HEK293 (cell line): ENCODE results near the gene ADD2.

Source experiments
- CTCF ChIA-PET: fragments of 350-600 bp; formaldehyde crosslinking; extraction: SDS; loops from one replicate; lab custom pipeline; 2021; ENCODE audit warnings: antibody characterized with exemption; lab: Yijun Ruan, JAX
- POLR2A ChIA-PET: fragments of 300-600 bp; formaldehyde crosslinking; extraction: SDS; loops from one replicate; lab custom pipeline; 2020; ENCODE audit warnings: antibody characterized with exemption, inconsistent platforms; lab: Yijun Ruan, JAX
- H3K27ac ChIP-seq: fragments of 200-500 bp; sonication (Bioruptor generic); 2 replicates; pipeline ENCODE4 v1.5.1; 2014; ENCODE audit warnings: low read depth, low read length, control low read depth, inconsistent platforms; ENCODE audit errors: extremely low read depth
- H3K36me3 ChIP-seq, 2 experiments: fragments of 200-500 bp in 1 of 2; sonication (Bioruptor generic) in 1 of 2; 1 replicate in 1 of 2; 2 replicates in 1 of 2; pipeline ENCODE4 v1.5.1; 2014 to 2017; ENCODE audit warnings: inconsistent platforms in 2 of 2, low read length in 2 of 2; ENCODE audit not compliant: control insufficient read depth in 2 of 2, insufficient read depth in 1 of 2
- H3K4me1 ChIP-seq: fragments of 200-500 bp; sonication (Bioruptor generic); 2 replicates; pipeline ENCODE4 v1.5.1; 2014; ENCODE audit warnings: mild to moderate bottlenecking, low read length, inconsistent platforms; ENCODE audit not compliant: control insufficient read depth, insufficient read depth
- H3K4me3 ChIP-seq: 2 replicates; pipeline ENCODE4 v1.5.1; 2011; ENCODE audit warnings: low read depth, mild to moderate bottlenecking, control low read depth, low read length, moderate library complexity
- H3K9me3 ChIP-seq: fragments of 200-500 bp; sonication (Bioruptor generic); 2 replicates; pipeline ENCODE4 v1.5.1; 2014; ENCODE audit warnings: low read depth, low read length, inconsistent platforms; ENCODE audit not compliant: control insufficient read depth, insufficient read depth
- AEBP2 ChIP-seq: fragments of 450-650 bp; formaldehyde crosslinking; IDR thresholded peaks from 2 replicates; pipeline ENCODE4 v1.5.1; 2016; ENCODE audit warnings: missing biosample characterization, missing genetic modification characterization, borderline replicate concordance
- BCL11A ChIP-seq: fragments of 450-650 bp; formaldehyde crosslinking; IDR thresholded peaks from 2 replicates; pipeline ENCODE4 v1.5.1; 2016; ENCODE audit warnings: low read depth, missing biosample characterization, missing genetic modification characterization
- KLF7 ChIP-seq: fragments of 450-650 bp; formaldehyde crosslinking; IDR thresholded peaks from 2 replicates; pipeline ENCODE4 v1.5.1; 2016; ENCODE audit warnings: missing biosample characterization, missing genetic modification characterization, borderline replicate concordance
- SP2 ChIP-seq: fragments of 450-650 bp; formaldehyde crosslinking; IDR thresholded peaks from 2 replicates; pipeline ENCODE4 v1.5.1; 2016; ENCODE audit warnings: missing biosample characterization, missing genetic modification characterization
- SP3 ChIP-seq: fragments of 450-650 bp; formaldehyde crosslinking; IDR thresholded peaks from 2 replicates; pipeline ENCODE4 v1.5.1; 2016; ENCODE audit warnings: missing biosample characterization, missing genetic modification characterization
- ZBTB10 ChIP-seq: fragments of 450-650 bp; formaldehyde crosslinking; IDR thresholded peaks from 2 replicates; pipeline ENCODE4 v1.5.1; 2016; ENCODE audit warnings: missing biosample characterization, missing genetic modification characterization
- ZNF19 ChIP-seq: fragments of 450-650 bp; formaldehyde crosslinking; IDR thresholded peaks from 2 replicates; pipeline ENCODE4; 2016; ENCODE audit warnings: missing biosample characterization, missing genetic modification characterization, low read depth
- ZNF274 ChIP-seq, 2 experiments: fragments of 200-500 bp in 1 of 2; fragments of 450-650 bp in 1 of 2; sonication (Bioruptor generic) in 1 of 2; formaldehyde crosslinking in 1 of 2; IDR thresholded peaks; 2 replicates each; pipeline versions ENCODE4 v1.5.1 to v1.6.1; 2014 to 2016; ENCODE audit warnings: borderline replicate concordance in 1 of 2, inconsistent platforms in 1 of 2, low read length in 1 of 2, missing biosample characterization in 1 of 2, missing genetic modification characterization in 1 of 2
- ZNF280C ChIP-seq: fragments of 450-650 bp; formaldehyde crosslinking; IDR thresholded peaks from 2 replicates; pipeline ENCODE4 v1.5.1; 2016; ENCODE audit warnings: missing biosample characterization, missing genetic modification characterization
- ZNF335 ChIP-seq: fragments of 450-650 bp; formaldehyde crosslinking; conservative IDR thresholded peaks from 2 replicates; pipeline ENCODE4 v1.5.1; 2016; ENCODE audit warnings: missing biosample characterization, missing genetic modification characterization
- ZNF350 ChIP-seq: fragments of 450-650 bp; formaldehyde crosslinking; IDR thresholded peaks from 2 replicates; pipeline ENCODE4 v1.5.0; 2017; ENCODE audit warnings: missing biosample characterization, mild to moderate bottlenecking, missing genetic modification characterization
- ZNF366 ChIP-seq: fragments of 450-650 bp; formaldehyde crosslinking; conservative IDR thresholded peaks from 2 replicates; pipeline ENCODE4 v1.5.1; 2016; ENCODE audit warnings: missing biosample characterization, missing genetic modification characterization
- ZNF555 ChIP-seq: fragments of 450-650 bp; formaldehyde crosslinking; conservative IDR thresholded peaks from 2 replicates; pipeline ENCODE4 v1.5.1; 2017; ENCODE audit warnings: missing biosample characterization, mild to moderate bottlenecking, missing genetic modification characterization, inconsistent platforms
- ZNF560 ChIP-seq: fragments of 450-650 bp; formaldehyde crosslinking; IDR thresholded peaks from 2 replicates; pipeline ENCODE4 v1.5.1; 2017; ENCODE audit warnings: missing biosample characterization, missing genetic modification characterization, borderline replicate concordance
- ZNF585B ChIP-seq: fragments of 450-650 bp; formaldehyde crosslinking; IDR thresholded peaks from 2 replicates; pipeline ENCODE4 v1.5.1; 2016; ENCODE audit warnings: missing biosample characterization, missing genetic modification characterization
- ZNF623 ChIP-seq: fragments of 450-650 bp; formaldehyde crosslinking; IDR thresholded peaks from 2 replicates; pipeline ENCODE4 v1.5.1; 2016; ENCODE audit warnings: missing biosample characterization, missing genetic modification characterization
- ZNF629 ChIP-seq: fragments of 450-650 bp; formaldehyde crosslinking; IDR thresholded peaks from 2 replicates; pipeline ENCODE4 v1.5.1; 2017; ENCODE audit warnings: missing biosample characterization, missing genetic modification characterization
- ZNF654 ChIP-seq: fragments of 450-650 bp; formaldehyde crosslinking; IDR thresholded peaks from 2 replicates; pipeline ENCODE4 v1.5.1; 2016; ENCODE audit warnings: low read depth, missing biosample characterization, missing genetic modification characterization
- ZNF837 ChIP-seq: fragments of 450-650 bp; formaldehyde crosslinking; IDR thresholded peaks from 2 replicates; pipeline ENCODE4 v1.5.1; 2016; ENCODE audit warnings: missing biosample characterization, missing genetic modification characterization
- TF ChIP-seq, protein P1 (sequence below): fragments of 450-650 bp; formaldehyde crosslinking; IDR thresholded peaks from 2 replicates; pipeline ENCODE4 v1.5.1; 2016; ENCODE audit warnings: missing biosample characterization, missing genetic modification characterization, borderline replicate concordance

ADD2 gene

DNA sequence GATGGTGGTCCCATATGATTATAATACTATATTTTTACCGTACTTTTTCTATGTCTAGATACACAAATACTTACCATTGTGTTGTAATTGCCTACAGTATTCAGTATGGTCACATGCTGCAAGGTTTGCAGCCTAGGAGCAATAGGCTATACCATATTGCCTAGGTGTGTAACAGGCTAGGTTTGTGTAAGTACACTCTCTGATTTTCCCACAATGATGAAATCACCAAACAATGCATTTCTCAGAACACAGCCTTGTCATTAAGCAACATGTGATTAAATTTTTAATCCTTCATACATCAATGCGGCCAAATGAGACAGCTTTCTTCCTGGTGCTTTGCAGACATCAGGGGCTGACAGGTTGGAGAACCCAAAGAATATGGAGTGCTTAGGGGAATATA lies 37.3 kb downstream of the ADD2 start:
- TF ChIP-seq ZNF366 (tag by site-specific recombination) (no peak), ZNF623 (tag by site-specific recombination) (no peak)
- no peak overlapping the region for H3K4me3 ChIP-seq
- CTCF ChIA-PET: no interaction called here
- no peaks in the 10 kb centered on the region for H3K4me1 ChIP-seq
- no peak overlapping the region for H3K27ac ChIP-seq
- POLR2A ChIA-PET: no interaction called here
- H3K36me3 ChIP-seq: no peaks in the 10 kb centered on the region
- H3K9me3 ChIP-seq: no peaks in the 10 kb centered on the region

DNA sequence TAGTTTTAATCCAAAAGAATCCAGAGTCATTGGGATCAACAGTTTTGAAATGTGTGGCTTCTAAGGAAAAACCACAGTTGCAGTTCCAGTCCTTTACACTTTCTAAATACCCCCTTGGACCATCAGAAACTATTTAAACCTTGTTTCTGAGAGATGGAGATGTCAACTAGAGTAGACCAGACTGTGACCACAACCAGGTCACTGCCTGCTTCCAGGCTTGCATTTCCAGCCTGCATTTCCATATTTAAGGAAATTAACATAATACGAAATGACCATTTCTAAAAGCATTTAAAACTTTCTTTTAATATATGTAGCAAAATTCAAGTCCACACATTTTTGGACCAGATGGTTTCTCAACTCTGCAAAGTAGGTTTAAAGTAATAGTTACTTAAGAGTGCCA lies 38.4 kb downstream of the ADD2 start:
- TF ChIP-seq ZNF274 (IDR thresholded peaks at IDR 0.05; ENCODE audit: low read length) (no peak), ZNF274 (tag by site-specific recombination; IDR thresholded peaks at IDR 0.05; ENCODE audit: borderline replicate concordance) (no peak), KLF7 (tag by site-specific recombination) (no peak), ZNF629 (no peak), ZNF350 (tag by site-specific recombination) (no peak), ZNF837 (tag by site-specific recombination) (no peak), ZNF555 (tag by site-specific recombination) (no peak), BCL11A (tag by site-specific recombination) (no peak), ZNF654 (no peak), ZBTB10 (no peak), SP3 (no peak), SP2 (tag by site-specific recombination) (no peak), ZNF19 (no peak), AEBP2 (tag by site-specific recombination) (no peak), ZNF280C (tag by site-specific recombination) (no peak), ZNF335 (tag by site-specific recombination) (no peak)
- ChIA-PET POLR2A (no interaction called here), CTCF (interaction anchor here (0.6 kb wide), 1 partner anchor 55 kb away, joined by 3 read pairs; no protein-coding TSS in a partner anchor)
- Histone ChIP-seq H3K9me3 (no peaks in the 10 kb centered on the region), H3K27ac (no peak overlapping the region), H3K4me3 (no peak overlapping the region), H3K4me1 (no peaks in the 10 kb centered on the region), H3K36me3 (no peaks in the 10 kb centered on the region)

GRCh38 chr2:70728128-70728527 lies 39.9 kb downstream of the ADD2 start:
- ChIA-PET POLR2A (no interaction called here), CTCF (no interaction called here)
- Histone ChIP-seq H3K4me3 (no peak overlapping the region), H3K9me3 (no peaks in the 10 kb centered on the region), H3K36me3 (no peaks in the 10 kb centered on the region), H3K27ac (no peak overlapping the region), H3K4me1 (no peaks in the 10 kb centered on the region)
- TF ChIP-seq ZNF585B (tag by site-specific recombination) (no peak), ZNF560 (tag by site-specific recombination) (no peak)
- TF ChIP-seq, protein P1, sequence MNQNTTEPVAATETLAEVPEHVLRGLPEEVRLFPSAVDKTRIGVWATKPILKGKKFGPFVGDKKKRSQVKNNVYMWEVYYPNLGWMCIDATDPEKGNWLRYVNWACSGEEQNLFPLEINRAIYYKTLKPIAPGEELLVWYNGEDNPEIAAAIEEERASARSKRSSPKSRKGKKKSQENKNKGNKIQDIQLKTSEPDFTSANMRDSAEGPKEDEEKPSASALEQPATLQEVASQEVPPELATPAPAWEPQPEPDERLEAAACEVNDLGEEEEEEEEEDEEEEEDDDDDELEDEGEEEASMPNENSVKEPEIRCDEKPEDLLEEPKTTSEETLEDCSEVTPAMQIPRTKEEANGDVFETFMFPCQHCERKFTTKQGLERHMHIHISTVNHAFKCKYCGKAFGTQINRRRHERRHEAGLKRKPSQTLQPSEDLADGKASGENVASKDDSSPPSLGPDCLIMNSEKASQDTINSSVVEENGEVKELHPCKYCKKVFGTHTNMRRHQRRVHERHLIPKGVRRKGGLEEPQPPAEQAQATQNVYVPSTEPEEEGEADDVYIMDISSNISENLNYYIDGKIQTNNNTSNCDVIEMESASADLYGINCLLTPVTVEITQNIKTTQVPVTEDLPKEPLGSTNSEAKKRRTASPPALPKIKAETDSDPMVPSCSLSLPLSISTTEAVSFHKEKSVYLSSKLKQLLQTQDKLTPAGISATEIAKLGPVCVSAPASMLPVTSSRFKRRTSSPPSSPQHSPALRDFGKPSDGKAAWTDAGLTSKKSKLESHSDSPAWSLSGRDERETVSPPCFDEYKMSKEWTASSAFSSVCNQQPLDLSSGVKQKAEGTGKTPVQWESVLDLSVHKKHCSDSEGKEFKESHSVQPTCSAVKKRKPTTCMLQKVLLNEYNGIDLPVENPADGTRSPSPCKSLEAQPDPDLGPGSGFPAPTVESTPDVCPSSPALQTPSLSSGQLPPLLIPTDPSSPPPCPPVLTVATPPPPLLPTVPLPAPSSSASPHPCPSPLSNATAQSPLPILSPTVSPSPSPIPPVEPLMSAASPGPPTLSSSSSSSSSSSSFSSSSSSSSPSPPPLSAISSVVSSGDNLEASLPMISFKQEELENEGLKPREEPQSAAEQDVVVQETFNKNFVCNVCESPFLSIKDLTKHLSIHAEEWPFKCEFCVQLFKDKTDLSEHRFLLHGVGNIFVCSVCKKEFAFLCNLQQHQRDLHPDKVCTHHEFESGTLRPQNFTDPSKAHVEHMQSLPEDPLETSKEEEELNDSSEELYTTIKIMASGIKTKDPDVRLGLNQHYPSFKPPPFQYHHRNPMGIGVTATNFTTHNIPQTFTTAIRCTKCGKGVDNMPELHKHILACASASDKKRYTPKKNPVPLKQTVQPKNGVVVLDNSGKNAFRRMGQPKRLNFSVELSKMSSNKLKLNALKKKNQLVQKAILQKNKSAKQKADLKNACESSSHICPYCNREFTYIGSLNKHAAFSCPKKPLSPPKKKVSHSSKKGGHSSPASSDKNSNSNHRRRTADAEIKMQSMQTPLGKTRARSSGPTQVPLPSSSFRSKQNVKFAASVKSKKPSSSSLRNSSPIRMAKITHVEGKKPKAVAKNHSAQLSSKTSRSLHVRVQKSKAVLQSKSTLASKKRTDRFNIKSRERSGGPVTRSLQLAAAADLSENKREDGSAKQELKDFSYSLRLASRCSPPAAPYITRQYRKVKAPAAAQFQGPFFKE (tag by site-specific recombination): no peak
